ENCODE results near the gene IP6K2. TPM values are rescaled to one million over a fixed set of nuclear protein-coding genes. Genes with fewer than 3 reads are reported as not detected.

Gene IP6K2
- total RNA-seq, 1 donor from 2014 or later: 30.2 TPM

DNA sequence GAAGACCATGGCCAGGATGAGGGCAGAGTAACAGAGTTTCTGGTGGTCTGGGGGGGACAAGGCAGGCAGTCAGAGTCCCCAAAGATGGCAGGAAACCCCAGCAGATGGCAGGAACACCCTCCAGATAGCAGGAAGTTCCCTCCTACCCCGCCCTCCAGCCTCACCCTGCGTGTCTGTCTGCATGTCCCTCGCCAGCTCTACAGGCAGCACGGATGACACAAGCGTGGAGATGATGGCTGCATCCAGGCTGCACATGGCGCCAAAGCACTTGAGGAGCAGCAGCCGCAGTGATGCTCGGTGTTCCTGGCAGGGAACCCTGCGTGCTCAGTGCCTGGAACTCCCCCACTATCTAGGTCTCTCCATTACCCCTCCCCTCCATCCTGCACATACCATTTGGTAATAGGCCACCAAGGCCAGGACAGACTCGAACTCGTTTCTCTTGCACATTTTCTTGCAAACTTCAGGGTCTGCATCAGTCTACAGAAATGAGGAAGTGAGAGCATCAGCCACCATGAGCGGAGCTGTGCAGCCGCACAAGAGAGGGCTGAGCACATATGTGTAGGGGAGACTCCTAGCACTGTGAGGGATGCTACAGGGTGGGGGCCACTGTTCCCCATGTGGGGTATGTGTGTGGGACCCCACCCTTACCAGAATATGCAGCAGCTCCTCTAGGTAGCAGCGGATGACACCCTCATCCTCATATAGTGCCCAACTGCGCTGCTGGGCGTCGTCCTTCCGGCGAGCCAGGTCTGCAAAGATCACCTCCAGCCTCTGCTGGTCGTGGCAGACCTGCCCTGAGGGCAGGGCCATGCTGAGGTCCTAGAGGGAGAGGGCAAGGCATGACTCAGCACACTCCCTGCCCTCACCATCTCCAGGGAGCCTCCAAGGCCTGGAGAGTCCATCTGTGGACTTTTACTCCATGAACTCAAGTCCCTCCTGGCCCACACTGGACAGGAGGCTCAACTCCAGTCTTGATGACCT is 37.3 kb downstream of the IP6K2 start:
- intact Hi-C loops (cut with micrococcal nuclease): no loop called here
- ATAC-seq: no peak
- no peak for DNase-seq

DNA sequence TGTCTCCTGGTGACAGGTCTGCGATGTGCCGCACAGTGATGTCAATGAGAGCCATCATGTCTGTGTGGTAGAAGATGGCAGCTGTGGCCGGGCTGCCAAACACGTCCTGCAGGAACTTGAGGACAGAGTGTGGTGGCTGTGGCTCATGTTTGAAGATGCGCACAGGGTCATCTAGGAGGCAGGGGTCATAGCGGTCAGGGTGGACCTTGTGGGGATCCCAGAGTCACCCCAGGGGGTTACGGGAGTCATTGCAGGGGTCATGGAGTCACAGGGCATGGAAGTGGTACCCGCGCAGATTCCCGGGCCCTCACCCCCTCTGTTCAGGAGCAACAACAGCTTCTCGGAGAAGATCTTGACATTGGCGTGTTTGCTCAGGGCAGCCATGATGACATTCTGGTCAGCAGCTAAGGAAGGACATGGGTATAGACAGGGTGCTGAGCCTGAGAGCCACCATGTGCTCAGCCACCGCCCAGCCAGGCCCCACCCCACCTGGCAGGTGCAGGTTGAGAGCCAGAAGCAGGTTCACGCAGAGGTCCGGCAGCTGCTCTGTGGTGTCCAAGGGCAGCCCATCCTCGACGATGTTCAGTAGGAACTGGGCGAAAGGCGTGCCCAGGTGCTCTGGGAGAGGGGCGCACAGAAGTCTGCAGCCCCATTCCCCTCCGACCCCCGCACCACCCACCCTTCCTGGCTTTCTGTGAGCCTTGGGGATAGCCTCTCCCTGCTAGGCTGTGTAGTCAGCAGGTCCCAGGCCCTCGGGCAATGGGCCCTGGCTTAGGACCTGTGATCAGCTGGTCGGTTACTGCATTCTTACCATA is 38.2 kb downstream of the IP6K2 start:
- intact Hi-C loops (cut with micrococcal nuclease): no loop called here
- no peak for DNase-seq
- ATAC-seq: no peak

DNA sequence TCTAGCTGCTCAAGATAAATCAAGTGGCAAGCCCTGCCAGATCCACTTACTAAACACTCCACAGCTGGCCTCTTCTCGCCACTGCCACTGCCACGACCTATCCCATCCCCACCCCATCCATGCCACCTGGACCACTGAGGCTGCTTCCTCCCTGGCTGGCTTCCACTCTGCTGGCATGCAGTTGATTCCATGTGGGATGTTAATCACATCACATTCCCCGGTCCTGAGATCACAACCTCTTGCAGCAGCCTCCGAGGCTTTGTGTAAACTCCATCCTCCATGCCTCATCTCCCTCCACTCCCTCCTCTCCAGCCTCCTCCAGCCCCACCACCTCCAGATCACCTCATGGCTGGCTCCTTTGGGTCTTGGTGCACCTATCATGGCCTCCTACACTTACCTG is 39.0 kb downstream of the IP6K2 start:
- intact Hi-C loops (cut with micrococcal nuclease): no loop called here
- DNase-seq (no peak), ATAC-seq (no peak)

DNA sequence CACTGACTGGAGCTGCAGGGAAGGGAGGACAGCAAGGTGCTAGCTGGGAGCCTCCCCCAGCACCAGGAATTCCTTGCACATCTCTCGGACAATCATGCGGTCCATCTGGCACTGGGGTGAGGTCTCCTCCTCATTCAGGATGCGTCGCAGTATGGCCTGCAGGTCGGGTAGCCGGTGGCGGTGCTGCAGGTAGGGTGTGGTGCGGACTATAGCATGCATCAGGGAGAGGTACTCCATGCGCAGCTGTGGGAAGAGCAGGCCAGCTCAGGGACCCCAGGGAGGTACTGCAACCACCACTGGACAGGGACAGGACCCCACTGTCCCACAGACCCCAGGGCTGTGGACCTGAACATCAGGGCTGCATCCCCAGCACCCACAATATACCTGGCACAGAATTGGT is 42.5 kb downstream of the IP6K2 start:
- ATAC-seq: no peak
- intact Hi-C loops (cut with micrococcal nuclease): no loop called here

DNA sequence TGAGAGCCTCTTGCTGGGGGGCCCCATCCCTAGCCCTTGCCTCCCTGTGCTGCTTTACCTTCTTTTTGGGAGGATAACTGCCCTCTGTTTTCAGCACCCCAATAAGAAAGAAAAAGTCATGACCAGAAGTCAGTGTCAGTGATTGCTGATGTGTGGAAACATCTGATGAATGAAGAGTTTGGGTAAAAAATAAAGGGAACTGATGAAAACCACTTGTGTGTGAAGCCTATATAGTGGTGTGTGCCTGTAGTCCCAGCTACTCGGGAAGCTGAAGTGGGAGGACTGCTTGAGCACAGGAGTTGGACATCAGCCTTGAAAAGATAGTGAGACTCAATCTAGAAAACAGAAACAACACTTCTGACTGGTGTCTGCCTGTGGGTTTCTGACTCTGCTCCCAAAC is 44.5 kb downstream of the IP6K2 start:
- ATAC-seq (no peak), DNase-seq (no peak)
- intact Hi-C loops (cut with micrococcal nuclease): no loop called here

More for the DNA sequence above, 42.5 kb downstream of the IP6K2 start:
- no peak for DNase-seq

DNA sequence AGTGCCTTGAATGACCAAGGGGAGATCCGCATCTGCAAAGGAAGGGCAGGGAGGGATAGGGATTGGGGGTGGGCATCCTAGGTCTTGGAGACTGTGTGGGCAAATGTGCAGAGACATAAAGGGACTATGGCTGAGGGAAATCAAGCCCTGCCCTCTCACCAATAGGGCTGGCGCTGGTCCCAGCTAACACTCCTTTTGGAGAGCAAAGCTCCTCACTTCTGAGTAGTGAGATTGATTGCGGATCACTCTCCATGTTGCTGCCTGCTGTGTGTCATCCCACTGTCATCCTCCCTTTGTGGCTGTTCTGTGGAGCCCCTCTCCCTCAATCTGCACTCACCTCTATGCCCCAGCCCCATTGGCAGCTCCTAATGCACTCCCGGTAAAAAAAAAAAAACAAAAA is 52.1 kb downstream of the IP6K2 start:
- ATAC-seq: no peak
- no peak for DNase-seq
- intact Hi-C loops (cut with micrococcal nuclease): no loop called here

DNA sequence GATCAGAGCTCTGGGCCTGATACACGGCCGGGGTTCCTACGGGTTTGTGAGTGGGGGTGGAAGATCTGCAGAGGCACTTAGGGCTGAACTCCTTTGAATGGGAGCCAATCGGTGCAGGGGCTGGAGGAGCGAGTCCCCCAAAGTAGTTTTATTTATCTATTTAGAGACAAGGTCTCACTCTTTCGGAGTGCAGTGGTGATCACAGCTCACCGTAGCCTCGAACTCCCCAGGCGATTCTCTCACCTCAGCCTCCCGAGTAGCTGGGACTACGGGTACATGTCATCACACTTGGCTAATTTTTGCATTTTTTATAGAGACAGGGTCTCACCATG is 52.7 kb downstream of the IP6K2 start:
- intact Hi-C loops (cut with micrococcal nuclease): no loop called here
- DNase-seq: no peak
- no peak for ATAC-seq

DNA sequence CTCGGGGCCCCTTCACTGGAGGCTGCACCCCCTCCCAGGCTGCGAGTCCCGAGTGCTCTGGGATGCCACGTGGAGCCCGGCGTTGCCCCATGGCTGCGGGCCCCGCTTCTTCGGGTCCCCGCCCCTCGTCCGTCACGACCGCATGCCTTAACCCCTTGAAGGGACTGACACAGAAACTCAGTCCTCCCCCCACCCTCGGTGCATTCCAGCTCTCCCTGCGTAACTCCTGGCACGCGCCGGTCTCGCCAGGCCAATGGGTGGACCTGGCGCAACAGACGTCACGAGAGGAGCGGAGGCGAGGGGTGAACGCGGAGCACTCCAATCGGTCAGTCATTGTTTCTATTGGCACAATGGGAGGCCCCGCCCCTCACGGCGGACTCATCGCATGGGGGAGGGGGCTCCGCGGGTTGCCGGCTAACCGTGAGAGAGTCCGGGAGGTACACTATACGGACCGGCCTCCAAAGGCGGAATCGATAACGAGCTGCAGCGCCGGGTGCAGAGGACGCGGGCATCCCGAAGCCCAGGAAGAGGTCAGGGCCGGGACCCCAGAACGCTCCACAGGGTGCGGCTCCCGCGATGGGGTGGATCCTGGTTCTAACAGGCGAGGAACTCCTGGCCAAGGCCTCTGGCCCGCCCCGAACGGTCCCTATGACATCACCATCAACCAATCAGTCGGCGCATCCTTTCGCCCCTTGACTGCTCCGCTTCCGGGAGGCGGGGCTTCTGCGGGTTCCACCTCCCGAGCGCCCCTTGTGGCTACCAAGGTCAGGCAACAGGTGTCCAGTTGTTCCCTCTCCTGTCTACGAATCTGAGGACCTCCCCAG is 53.3 kb downstream of the IP6K2 start:
- ATAC-seq: peak; percentile 85
- DNase-seq: peak; percentile 90
- intact Hi-C loops (cut with micrococcal nuclease): no loop called here

DNA sequence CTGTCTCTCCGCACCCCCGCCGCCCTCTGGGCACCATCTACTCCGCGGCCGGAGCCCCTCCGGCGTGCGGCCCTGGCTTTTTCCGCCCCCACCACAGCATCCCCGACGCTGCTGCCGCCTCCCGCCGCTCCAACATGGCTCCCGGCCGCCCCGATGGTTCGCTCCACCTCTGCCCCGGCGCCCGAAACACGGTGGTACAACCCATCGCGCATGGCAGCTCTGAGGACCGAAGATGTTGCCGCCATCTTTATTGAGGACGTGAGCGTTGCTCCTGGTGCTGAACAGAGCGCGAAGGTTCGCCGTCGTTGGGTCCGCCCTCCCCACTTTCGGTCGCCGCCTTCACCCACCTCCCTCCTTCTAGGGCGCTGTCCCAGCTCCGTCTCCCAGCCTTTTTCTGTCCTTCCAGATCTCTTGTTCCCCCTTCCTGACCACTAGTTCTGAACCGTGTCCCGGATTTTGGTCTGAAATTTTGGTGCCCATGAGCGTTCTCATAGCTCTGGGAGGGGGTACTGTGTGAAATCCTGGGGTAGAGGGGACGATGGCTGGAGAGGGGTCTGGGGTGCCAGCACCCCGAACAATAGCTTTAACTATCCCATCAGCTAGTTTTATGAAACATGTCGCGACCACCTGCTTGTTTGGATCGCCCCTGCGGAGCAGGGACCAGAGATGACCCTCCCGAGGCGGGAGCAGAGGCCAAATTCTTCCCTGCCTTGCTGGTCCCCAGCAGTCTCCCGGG is 54.1 kb downstream of the IP6K2 start, which contains the start of gene CELSR3:
Gene CELSR3, minus strand, starts transcription at position 134 of the 736 bp plus-strand sequence. CDS start 252 bp downstream, outside the sequence.
- intact Hi-C loops (cut with micrococcal nuclease): no loop called here
- DNase-seq (peak; percentile 56), ATAC-seq (peak; percentile 36)

DNA sequence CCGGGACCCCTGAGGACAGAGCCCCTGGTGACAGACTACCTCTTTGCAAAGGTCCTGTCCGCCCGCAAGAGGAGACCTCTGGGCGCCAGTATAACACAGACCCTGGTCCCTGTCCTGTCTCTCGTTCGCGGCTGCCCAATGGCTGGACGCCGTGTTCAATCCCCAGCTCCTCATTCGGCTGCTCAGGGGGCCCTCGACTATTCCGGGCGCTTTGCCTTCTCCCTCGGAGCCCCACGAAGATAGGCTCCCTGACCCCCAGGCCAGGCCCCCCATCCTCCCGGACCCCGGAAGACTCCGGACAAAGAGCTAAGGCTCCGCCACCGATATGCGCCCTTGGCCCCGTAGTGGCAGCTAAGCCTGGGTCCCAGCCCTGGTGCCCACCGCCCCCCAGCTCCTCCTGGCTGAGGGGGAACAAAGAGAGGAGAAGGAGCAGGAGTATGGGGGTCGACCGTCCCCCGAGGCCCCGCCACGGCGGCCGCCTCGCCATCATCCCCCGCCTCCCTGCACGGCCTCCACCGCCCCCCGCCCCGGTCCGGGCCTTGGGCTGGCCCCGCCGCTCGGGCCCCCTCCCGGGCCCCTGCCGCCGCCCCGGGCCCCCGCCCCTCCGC is 54.8 kb downstream of the IP6K2 start:
- intact Hi-C loops (cut with micrococcal nuclease): no loop called here
- ATAC-seq: no peak
- no peak for DNase-seq

DNA sequence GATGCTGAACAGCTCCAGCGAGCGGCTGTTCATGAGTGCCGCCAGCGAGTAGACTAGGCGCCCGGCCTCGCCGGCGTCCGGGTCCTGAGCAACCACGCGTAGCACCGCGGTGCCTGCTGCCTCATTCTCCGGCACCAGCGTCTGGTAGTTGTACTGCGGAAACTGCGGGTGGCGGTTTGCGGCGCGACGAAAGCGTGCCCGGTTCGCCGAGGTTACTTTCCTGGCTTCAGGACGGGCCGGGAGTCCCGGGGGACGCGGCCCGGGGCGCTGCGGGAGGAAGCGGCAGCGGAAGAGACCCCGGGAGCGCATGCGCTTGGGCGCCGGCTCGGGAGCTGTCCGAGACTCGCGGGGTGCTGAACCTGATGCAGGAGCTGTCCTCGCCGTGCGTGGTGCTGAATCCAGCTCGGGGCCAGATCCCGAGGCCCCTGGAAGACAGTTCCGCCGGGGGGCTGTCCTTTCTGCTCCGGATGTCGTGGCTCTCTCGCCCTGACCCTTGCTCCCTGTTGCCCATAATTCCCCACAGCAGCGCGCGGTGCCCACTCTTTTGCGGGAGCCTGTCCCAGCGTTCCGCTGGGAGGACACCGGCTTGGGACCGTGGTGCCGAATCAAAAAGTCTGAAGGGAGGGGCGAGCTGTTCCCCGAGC is 55.4 kb downstream of the IP6K2 start:
- intact Hi-C loops (cut with micrococcal nuclease): no loop called here
- peak; percentile 80 for DNase-seq
- peak; percentile 52 for ATAC-seq

DNA sequence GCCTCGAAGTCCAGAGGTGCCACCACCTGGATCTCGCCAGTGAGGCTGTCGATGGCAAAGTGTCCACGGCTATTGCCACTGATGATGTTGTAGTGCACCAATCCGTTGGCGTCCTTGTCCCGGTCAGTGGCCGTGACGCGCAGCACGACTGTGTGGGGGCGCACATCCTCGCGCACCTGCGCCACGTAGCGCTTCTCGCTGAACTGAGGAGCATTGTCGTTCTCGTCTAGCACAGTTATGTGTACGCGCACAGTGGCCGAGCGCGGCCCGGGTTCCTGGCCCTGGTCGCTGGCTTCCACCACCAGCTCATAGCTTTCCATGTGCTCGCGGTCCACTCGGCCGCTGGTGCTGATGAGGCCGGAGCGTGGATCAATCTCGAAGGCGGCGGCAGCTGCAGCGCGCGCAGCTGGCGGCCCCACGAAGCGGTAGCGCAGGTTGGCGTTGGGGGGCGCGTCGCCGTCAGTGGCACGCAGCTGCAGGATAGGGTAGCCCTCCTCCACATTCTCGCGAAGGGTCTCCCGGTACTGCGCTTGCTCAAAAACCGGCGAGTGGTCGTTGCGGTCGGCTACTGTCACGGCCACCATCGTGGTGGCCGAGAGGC is 56.1 kb downstream of the IP6K2 start:
- intact Hi-C loops (cut with micrococcal nuclease): no loop called here
- no peak for DNase-seq
- no peak for ATAC-seq

DNA sequence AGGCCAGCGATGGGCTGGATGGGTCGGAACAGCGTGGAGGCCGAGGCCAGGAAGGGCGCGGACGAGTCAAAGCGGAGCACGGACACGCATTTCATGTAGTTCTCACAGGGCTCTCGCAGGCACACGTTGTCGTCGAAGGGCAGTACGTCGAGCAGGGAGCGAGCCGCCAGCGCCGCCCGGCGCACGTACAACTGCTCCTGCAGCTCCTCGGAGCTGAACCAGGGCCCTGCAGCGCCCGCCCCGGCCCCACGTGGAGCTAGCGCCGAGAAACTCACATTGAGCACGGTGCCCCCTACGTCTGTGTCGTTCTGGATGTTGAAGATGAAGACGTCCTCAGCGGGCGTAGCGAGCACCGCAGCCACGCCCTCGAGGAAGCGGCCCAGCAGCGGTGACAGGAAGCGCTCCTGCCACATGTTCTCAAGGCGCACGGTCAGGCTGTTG is 60.2 kb downstream of the IP6K2 start:
- no peak for ATAC-seq
- DNase-seq: no peak
- intact Hi-C loops (cut with micrococcal nuclease): no loop called here

DNA sequence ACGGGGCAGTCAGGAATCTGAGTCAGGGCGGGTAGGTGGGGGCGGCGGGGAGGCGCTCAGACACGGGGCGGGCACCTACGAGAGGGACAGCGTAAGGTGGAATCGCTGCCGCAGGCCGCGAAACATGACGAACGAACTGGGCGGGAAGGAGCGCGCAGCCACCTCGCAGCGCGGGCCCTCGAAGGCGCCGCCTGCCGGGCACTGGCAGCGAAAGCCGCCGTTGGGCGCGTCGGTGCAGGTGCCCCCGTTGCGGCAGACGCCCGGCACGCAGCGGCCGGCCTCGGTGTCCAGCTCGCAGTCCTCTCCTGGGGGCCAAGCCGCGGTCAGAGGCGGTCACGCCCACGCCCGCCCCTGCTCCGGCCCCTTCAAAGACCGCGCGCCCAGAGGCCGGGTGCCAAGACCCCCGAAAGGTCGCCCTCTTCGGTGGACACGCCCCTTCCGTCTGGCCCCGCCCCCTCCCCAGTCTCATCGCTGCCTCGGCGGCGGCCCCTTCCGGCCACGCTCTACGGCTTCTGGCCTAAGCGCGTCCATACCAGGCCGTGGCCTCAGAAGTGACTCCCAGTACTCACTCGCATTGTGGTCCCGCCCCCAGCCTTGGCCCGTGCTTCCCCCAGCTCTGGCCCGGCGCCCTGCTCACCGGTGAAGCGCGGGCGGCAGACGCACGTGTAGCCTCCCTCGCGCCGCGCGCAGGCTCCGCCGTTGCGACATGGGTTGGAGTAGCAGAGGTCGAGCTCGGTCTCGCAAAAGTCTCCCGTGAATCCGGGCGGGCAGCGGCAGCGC is 60.8 kb downstream of the IP6K2 start:
- ATAC-seq (peak; percentile 96), DNase-seq (peak; percentile 91)
- intact Hi-C loops (cut with micrococcal nuclease): no loop called here

DNA sequence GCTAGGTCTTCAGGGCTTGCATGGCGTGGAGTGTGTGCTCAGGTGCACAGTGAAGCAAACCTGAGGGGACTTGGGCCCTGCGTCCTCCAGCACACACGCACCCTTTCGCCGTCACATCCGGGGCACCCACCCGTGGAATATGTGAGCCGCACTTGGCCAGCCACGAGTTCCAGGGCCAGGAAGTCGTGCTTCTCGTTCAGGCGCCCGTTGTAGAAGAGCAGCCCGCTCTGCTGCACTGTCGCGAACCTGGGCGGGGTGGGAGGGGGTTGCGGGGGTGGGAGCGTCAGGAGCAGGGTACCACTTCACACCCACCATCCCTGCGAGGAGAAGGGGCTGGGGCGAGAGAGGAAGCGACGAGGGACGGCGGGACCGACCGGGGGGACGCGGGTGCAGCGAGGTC is 61.4 kb downstream of the IP6K2 start:
- ATAC-seq: no peak
- no peak for DNase-seq
- intact Hi-C loops (cut with micrococcal nuclease): no loop called here

DNA sequence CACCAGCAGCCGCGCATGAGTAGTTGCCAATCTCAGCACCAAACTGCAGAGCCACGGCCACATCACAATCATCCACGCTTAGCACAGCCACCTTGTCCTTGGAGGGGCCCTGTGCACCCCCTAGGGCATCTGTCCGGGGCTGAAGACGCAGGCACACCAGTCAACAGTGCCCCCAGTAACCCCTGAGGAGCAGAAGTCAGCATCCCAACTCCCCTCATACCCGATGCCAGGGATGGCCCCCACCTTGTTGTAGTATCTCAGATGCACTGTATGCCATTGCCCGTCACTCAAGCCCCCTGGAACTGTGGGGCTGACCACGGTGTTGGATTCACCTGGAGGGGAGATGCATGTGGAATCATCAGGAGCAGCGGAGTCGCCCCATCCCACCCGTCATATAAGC is 62.0 kb downstream of the IP6K2 start:
- intact Hi-C loops (cut with micrococcal nuclease): no loop called here
- DNase-seq (no peak), ATAC-seq (no peak)

All from left ventricle myocardium superior (tissue), 1 donor.